ENCODE results near the gene WNT2B.

- TF ChIP-seq THRB (CRISPR knock-in tag; conservative IDR thresholded peaks at IDR 0.05), result no peak
- TF ChIP-seq EHMT2 (IDR thresholded peaks at IDR 0.05), result no peak
- TF ChIP-seq EP300 (IDR thresholded peaks at IDR 0.05; ENCODE audit: low read length), result no peak
- no peak for TF ChIP-seq RNF2 (IDR thresholded peaks at IDR 0.05)
- no peak for TF ChIP-seq CEBPZ (IDR thresholded peaks at IDR 0.05; ENCODE audit: borderline replicate concordance, low read depth, low read length)
- no peak for TF ChIP-seq TGIF2 (CRISPR knock-in tag; IDR thresholded peaks at IDR 0.05)
- TF ChIP-seq POLR2A (conservative IDR thresholded peaks at IDR 0.05), result no peak
These were observed 55.3 kb downstream of the WNT2B start for GRCh38 chr1:112564081-112564480.

All from K562 (cell line).